Heart right ventricle (tissue), 16 donors: ENCODE results near the gene HBS1L. TPM values are rescaled to one million over a fixed set of nuclear protein-coding genes. Genes with fewer than 3 reads are reported as not detected.
A peak's percentile ranks its signal among the peaks of the same experiment; 100 is the strongest.

Experiments used
- ATAC-seq, 8 donors: fragments of 200-7000 bp; cut with Tn5 transposase; one replicate each; pipeline ENCODE4 v1.9.1; 2020; ENCODE audit warnings: mild to moderate bottlenecking in 8 of 8, moderate library complexity in 8 of 8, moderate number of reproducible peaks in 1 of 8
- DNase-seq, 2 donors: peaks; one replicate each; pipeline ENCODE4 v3.0.0-alpha.2; 2020
- H3K27ac ChIP-seq, 10 donors: fragments of 200-600 bp; sonication (generic) in 2 of 10; one replicate each; pipeline versions ENCODE4 v1.5.0 to v1.8.0; 2020 to 2022; ENCODE audit warnings: mild to moderate bottlenecking in 3 of 10
- H3K27me3 ChIP-seq, 7 donors: fragments of 200-600 bp; one replicate each; pipeline ENCODE4 v1.8.0; 2021 to 2022; ENCODE audit warnings: mild to moderate bottlenecking in 2 of 7
- H3K36me3 ChIP-seq, 9 donors: fragments of 200-600 bp; sonication (generic) in 1 of 9; one replicate each; pipeline versions ENCODE4 v1.5.0 to v1.8.0; 2020 to 2022; ENCODE audit warnings: mild to moderate bottlenecking in 2 of 9
- H3K4me1 ChIP-seq, 9 donors: fragments of 200-600 bp; sonication (generic) in 1 of 9; one replicate each; pipeline versions ENCODE4 v1.5.0 to v1.8.0; 2020 to 2022; ENCODE audit warnings: mild to moderate bottlenecking in 4 of 9
- H3K4me3 ChIP-seq, 10 donors: fragments of 200-600 bp; sonication (generic) in 2 of 10; one replicate each; pipeline versions ENCODE4 v1.5.0 to v1.8.0; 2020 to 2022; ENCODE audit warnings: mild to moderate bottlenecking in 7 of 10, moderate library complexity in 2 of 10
- H3K9me3 ChIP-seq, 11 donors: fragments of 200-600 bp in 10 of 11; sonication (generic) in 2 of 11; one replicate each; pipeline versions ENCODE4 v1.5.0 to v1.8.0; 2013 to 2022; ENCODE audit warnings: mild to moderate bottlenecking in 2 of 11, control low read depth in 1 of 11, moderate library complexity in 1 of 11
- WGBS, 2 donors: extraction: QIAGEN DNeasy Blood & Tissue Kit; methylation state at CpG; one replicate each; pipeline ENCODE4 v1.1.7; 2013; ENCODE audit warnings: inconsistent platforms in 1 of 2; 5-methylcytosine and 5-hydroxymethylcytosine counted together
- intact Hi-C, 10 donors: fragments of 100-400 bp; cut with DNase I; formaldehyde crosslinking; loops; one replicate each; pipeline versions ENCODE4 v1.11.1 to v1.14.2; 2022
- polyA plus RNA-seq, 2 donors: library from polyadenylated mRNA; stranded (reverse); fragments of 200-250 nt; gene quantifications; one replicate each; pipeline ENCODE4 v1.2.3, GENCODE V29; 2013
- total RNA-seq, 10 donors: library from RNA; stranded (reverse); fragmentation: NEBNext Ultra II Directional in 3 of 10; extraction: Animal tissue kit (Norgen Biotek cat#: 25700) in 3 of 10; gene quantifications; one replicate each; pipeline versions ENCODE4 v1.2.1 to v1.2.4, GENCODE V29; 2021 to 2023
- TF ChIP-seq, protein P1 (sequence below), 9 donors: fragments of 200-600 bp; sonication (generic) in 2 of 9; IDR thresholded peaks; one replicate each; pipeline versions ENCODE4 v1.5.0 to v1.8.0; 2021 to 2022; ENCODE audit warnings: antibody characterized with exemption in 9 of 9, mild to moderate bottlenecking in 5 of 9, moderate library complexity in 1 of 9
- donor health status: Arrhythmogenic right ventricular cardiomyopathy.
- donor health status: ischemic (EF 13 %, LVEDD 7.1; RV severe dilation, severe dysfunction).
- donor health status: healthy with polysubstance abuse.
- donor health status: DM: no; HTN: yes; CAD: no.
- donor health status: DM: no; HTN: no; CAD: no.
- donor health status: ischemic (EF 25% LVEDD 6.9; RV normal size, moderate dysfunction).
- donor health status: ischemic (EF 25% LVEDD 5.7; RV mildly dilated, moderate dysfunction).
- donor health status: healthy.
- donor health status: DM: yes; HTN: yes; CAD: no.
- donor health status: Ischemic cardiomyopathy.
- donor health status: ischemic (EF 35%, LVEDD 5.7; RV mildly dilated, moderate dysfunction).
- donor health status: nonischemic (EF 11% LVEDD 7.7; RV severe dilation, severe dysfunction).
- donor health status: DM: yes; HTN: yes; CAD: no.
- donor health status: PGD.
- donor health status: ischemic (EF 29% LVEDD 5.4; RV normal size, mild dysfunction).
- donor health status: nonischemic (EF 23%, LVEDD 6.1; RV moderate dilation, normal function).

HBS1L gene
- total and polyA plus RNA-seq, 12 donors: 20.8 to 100.0 (median 88.2) TPM

DNA sequence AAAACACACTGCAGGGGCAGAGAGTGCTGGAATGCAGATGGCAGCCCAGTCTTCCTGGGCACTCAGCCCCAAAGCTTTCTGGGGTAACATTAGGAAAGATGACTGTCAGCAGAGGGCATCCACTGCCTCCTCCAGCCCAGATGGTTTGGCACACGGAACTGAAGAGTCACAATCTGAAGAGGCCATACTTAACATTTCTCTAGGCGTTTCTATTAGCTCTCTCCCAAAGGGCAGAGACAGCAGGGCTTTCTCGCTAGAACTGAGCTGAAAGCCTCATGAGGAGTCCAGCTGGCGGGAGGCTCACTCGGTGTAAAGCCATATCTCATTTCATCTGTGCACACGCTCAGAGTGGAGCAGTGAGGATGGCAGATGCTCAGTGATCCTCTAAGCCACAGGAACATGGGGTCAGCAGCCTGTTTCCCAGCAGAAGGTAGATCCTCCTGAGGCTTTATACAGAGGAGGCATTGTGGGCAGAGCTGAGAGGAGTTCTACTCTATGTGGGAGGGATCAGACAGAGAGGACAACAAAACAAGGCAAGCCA, 132.8 kb downstream of the HBS1L start:
- no peaks in the 10 kb centered on the region for H3K9me3 ChIP-seq
- H3K36me3 ChIP-seq: no peaks in the 10 kb centered on the region
- TF ChIP-seq, protein P1, sequence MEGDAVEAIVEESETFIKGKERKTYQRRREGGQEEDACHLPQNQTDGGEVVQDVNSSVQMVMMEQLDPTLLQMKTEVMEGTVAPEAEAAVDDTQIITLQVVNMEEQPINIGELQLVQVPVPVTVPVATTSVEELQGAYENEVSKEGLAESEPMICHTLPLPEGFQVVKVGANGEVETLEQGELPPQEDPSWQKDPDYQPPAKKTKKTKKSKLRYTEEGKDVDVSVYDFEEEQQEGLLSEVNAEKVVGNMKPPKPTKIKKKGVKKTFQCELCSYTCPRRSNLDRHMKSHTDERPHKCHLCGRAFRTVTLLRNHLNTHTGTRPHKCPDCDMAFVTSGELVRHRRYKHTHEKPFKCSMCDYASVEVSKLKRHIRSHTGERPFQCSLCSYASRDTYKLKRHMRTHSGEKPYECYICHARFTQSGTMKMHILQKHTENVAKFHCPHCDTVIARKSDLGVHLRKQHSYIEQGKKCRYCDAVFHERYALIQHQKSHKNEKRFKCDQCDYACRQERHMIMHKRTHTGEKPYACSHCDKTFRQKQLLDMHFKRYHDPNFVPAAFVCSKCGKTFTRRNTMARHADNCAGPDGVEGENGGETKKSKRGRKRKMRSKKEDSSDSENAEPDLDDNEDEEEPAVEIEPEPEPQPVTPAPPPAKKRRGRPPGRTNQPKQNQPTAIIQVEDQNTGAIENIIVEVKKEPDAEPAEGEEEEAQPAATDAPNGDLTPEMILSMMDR (IDR thresholded peaks at IDR 0.05): no peak
- H3K4me1 ChIP-seq: no peaks in the 10 kb centered on the region
- no peak for DNase-seq
- no peak overlapping the region for H3K27ac ChIP-seq
- ATAC-seq: peak in 4 of 8 donors; percentile 21 to 61 (median 46)
- WGBS, 2 donors: 66 to 74% methylated on average over 6 of the region's 6 CpGs
- intact Hi-C loops: no loop called here
- H3K27me3 ChIP-seq: no peaks in the 10 kb centered on the region
- no peak overlapping the region for H3K4me3 ChIP-seq

DNA sequence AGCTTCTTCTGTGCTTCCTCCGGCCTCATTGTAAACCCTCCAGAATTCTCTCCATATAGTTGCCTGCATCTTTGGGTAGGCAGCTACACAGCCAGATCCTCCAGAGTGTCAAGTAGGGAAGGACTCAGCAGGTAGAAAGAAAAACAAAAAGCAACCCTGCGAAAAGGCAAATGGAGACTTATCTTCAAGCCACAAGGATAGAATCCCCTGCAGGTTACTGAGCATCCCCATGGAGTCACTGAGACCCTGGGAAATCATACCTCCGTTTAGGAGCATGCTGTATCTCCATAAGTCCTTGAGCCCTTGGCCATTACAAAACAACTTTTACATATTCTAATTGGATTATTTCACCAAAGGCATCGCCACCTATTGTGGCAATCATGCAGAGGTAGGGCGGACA, 133.3 kb downstream of the HBS1L start:
- no peak overlapping the region for H3K27ac ChIP-seq
- TF ChIP-seq, protein P1 (IDR thresholded peaks at IDR 0.05): no peak
- H3K9me3 ChIP-seq: no peaks in the 10 kb centered on the region
- intact Hi-C loops: no loop called here
- no peak for ATAC-seq
- no peaks in the 10 kb centered on the region for H3K27me3 ChIP-seq
- no peaks in the 10 kb centered on the region for H3K36me3 ChIP-seq
- no peak overlapping the region for H3K4me3 ChIP-seq
- DNase-seq: no peak
- no peaks in the 10 kb centered on the region for H3K4me1 ChIP-seq
- WGBS, 2 donors: 80 to 84% methylated on average over 5 of the region's 5 CpGs

DNA sequence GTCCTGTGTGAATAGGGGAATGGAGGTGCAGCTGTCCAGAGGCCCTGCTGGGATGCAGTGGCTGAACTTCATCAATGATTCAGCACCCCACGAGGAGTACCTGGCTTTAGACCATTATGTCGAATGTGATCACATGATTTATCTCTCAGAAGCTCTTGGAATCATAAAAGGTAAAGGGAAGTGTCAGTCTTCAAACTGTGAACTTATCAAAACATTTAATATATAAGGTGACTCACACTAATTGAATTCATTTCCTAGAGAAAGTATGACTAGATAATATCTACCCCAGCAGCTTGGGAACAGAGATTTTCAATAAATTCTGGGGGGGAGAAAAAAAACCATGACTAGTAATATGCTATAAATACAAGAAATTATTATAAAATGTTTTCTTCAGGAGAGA, 134.2 kb downstream of the HBS1L start:
- no peaks in the 10 kb centered on the region for H3K36me3 ChIP-seq
- ATAC-seq (no peak), DNase-seq (no peak)
- no peaks in the 10 kb centered on the region for H3K27me3 ChIP-seq
- no peaks in the 10 kb centered on the region for H3K9me3 ChIP-seq
- no peak overlapping the region for H3K4me3 ChIP-seq
- TF ChIP-seq, protein P1 (IDR thresholded peaks at IDR 0.05): no peak
- no peak overlapping the region for H3K27ac ChIP-seq
- intact Hi-C loops: no loop called here
- no peaks in the 10 kb centered on the region for H3K4me1 ChIP-seq
- 66 to 67% methylated on average over 2 of the region's 2 CpGs for WGBS, 2 donors

GRCh38 chr6:134918418-134918961, 136.1 kb downstream of the HBS1L start:
- Histone ChIP-seq H3K9me3 (no peaks in the 10 kb centered on the region), H3K4me3 (no peak overlapping the region), H3K36me3 (no peaks in the 10 kb centered on the region), H3K27me3 (no peaks in the 10 kb centered on the region), H3K4me1 (no peaks in the 10 kb centered on the region), H3K27ac (no peak overlapping the region)
- DNase-seq (no peak), ATAC-seq (no peak)
- 77 to 85% methylated on average over 17 of the region's 17 CpGs for WGBS, 2 donors
- intact Hi-C loops: no loop called here
- TF ChIP-seq, protein P1 (IDR thresholded peaks at IDR 0.05): no peak
